Peyer's patch (tissue), 4 donors: ENCODE results near the gene TNFRSF19.

Experiments used
- POLR2A ChIP-seq, 2 donors: fragments of 450-650 bp; IDR thresholded peaks; one replicate each; pipeline ENCODE4 v1.5.1; 2017; ENCODE audit warnings: antibody characterized with exemption in 2 of 2, mild to moderate bottlenecking in 2 of 2, moderate library complexity in 2 of 2
- TF ChIP-seq, protein P1 (sequence below), 6 experiments: fragments of 450-650 bp in 4 of 6; fragments of 200-600 bp in 2 of 6; sonication (generic) in 1 of 6; IDR thresholded peaks; one replicate each; pipeline ENCODE4 v1.5.1; 2017 to 2019; ENCODE audit warnings: antibody characterized with exemption in 6 of 6, mild to moderate bottlenecking in 3 of 6, moderate library complexity in 1 of 6

DNA sequence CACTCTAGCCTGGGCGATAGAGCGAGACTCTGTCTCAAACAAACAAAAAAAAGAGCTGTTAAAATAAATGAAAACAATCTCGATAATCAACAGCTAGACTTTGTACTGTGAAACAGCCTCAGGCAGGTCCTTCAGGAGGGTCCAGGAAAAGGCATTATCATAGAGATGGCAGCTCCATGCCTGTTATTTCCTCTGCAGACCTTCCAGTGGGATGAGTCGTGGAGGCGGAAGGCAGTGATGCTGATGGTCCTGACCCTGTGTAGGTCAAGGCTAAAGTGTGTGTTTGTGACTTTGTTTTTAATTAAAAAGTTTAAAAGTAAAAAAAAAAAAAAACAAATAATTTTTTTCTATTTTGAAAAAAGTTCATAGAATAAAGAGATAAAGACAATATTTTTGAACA lies 117.4 kb downstream of the TNFRSF19 start:
- TF ChIP-seq, protein P1, sequence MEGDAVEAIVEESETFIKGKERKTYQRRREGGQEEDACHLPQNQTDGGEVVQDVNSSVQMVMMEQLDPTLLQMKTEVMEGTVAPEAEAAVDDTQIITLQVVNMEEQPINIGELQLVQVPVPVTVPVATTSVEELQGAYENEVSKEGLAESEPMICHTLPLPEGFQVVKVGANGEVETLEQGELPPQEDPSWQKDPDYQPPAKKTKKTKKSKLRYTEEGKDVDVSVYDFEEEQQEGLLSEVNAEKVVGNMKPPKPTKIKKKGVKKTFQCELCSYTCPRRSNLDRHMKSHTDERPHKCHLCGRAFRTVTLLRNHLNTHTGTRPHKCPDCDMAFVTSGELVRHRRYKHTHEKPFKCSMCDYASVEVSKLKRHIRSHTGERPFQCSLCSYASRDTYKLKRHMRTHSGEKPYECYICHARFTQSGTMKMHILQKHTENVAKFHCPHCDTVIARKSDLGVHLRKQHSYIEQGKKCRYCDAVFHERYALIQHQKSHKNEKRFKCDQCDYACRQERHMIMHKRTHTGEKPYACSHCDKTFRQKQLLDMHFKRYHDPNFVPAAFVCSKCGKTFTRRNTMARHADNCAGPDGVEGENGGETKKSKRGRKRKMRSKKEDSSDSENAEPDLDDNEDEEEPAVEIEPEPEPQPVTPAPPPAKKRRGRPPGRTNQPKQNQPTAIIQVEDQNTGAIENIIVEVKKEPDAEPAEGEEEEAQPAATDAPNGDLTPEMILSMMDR (IDR thresholded peaks at IDR 0.05), result no peak
- no peak for TF ChIP-seq POLR2A (IDR thresholded peaks at IDR 0.05)
